Astrocyte (in vitro differentiated cells and primary cell): Measurements from ENCODE around the gene TAGAP. TPM values are rescaled to one million over a fixed set of nuclear protein-coding genes. Genes with fewer than 3 reads are reported as not detected.
"Not testable (repeated sequence)": the region's sequence is repeated elsewhere in the genome, so short reads cannot be mapped to it uniquely, and the experiment has no call there.

Experiments
- DNase-seq: peaks from one replicate; pipeline ENCODE4 v3.0.0-alpha.2; 2010; ENCODE audit warnings: low read depth
- FAIRE-seq: peaks from 2 replicates; lab custom pipeline; 2011; peaks lifted over from hg19 to GRCh38; lab: Jason Lieb, UNC
- H2AFZ ChIP-seq: 2 replicates; pipeline ENCODE4 v1.6.0; 2012; ENCODE audit warnings: low read depth, low read length, inconsistent platforms
- H3K27ac ChIP-seq: 2 replicates; pipeline ENCODE4 v1.5.1; 2011; ENCODE audit warnings: low read depth, low read length, inconsistent platforms
- H3K27me3 ChIP-seq: 2 replicates; pipeline ENCODE4 v1.6.0; 2011; ENCODE audit warnings: low read length, inconsistent platforms; ENCODE audit not compliant: insufficient read depth
- H3K36me3 ChIP-seq: 2 replicates; pipeline ENCODE4 v1.5.1; 2011; ENCODE audit warnings: low read length, inconsistent platforms; ENCODE audit not compliant: insufficient read depth
- H3K4me1 ChIP-seq: 2 replicates; pipeline ENCODE4 v1.5.1; 2011; ENCODE audit warnings: low read length, inconsistent platforms; ENCODE audit not compliant: insufficient read depth
- H3K4me2 ChIP-seq: 2 replicates; pipeline ENCODE4 v1.6.0; 2012; ENCODE audit warnings: low read length, inconsistent platforms
- H3K4me3 ChIP-seq: 2 replicates; pipeline ENCODE4 v1.5.1; 2011; ENCODE audit warnings: low read depth, mild to moderate bottlenecking, low read length, inconsistent platforms; ENCODE audit not compliant: insufficient read depth
- H3K79me2 ChIP-seq: 2 replicates; pipeline ENCODE4 v1.6.0; 2012; ENCODE audit warnings: mild to moderate bottlenecking, low read length, inconsistent platforms; ENCODE audit not compliant: insufficient read depth
- H3K9ac ChIP-seq: 2 replicates; pipeline ENCODE4 v1.6.0; 2012; ENCODE audit warnings: mild to moderate bottlenecking, low read length, inconsistent platforms
- H3K9me3 ChIP-seq: 2 replicates; pipeline ENCODE4 v1.5.1; 2012; ENCODE audit warnings: low read depth, mild to moderate bottlenecking, low read length, inconsistent platforms; ENCODE audit not compliant: insufficient read depth
- H4K20me1 ChIP-seq: 2 replicates; pipeline ENCODE4 v1.6.0; 2012; ENCODE audit warnings: low read length, inconsistent platforms; ENCODE audit not compliant: insufficient read depth
- H3K27ac Mint-ChIP-seq: one replicate; pipeline ENCODE4 v1.8.0; 2021; ENCODE audit warnings: mild to moderate bottlenecking, mixed read lengths; ENCODE audit not compliant: unreplicated experiment
- H3K27me3 Mint-ChIP-seq: one replicate; pipeline ENCODE4 v1.8.0; 2021; ENCODE audit warnings: low read depth, mixed read lengths; ENCODE audit not compliant: unreplicated experiment
- H3K36me3 Mint-ChIP-seq: one replicate; pipeline ENCODE4 v1.8.0; 2021; ENCODE audit warnings: low read depth, mixed read lengths; ENCODE audit not compliant: unreplicated experiment
- H3K4me1 Mint-ChIP-seq: one replicate; pipeline ENCODE4 v1.8.0; 2021; ENCODE audit warnings: low read depth, mixed read lengths; ENCODE audit not compliant: unreplicated experiment
- H3K4me3 Mint-ChIP-seq: one replicate; pipeline ENCODE4 v1.8.0; 2021; ENCODE audit warnings: mild to moderate bottlenecking, moderate library complexity, mixed read lengths; ENCODE audit not compliant: unreplicated experiment
- H3K9me3 Mint-ChIP-seq: one replicate; pipeline ENCODE4 v1.8.0; 2021; ENCODE audit warnings: mild to moderate bottlenecking, mixed read lengths; ENCODE audit not compliant: unreplicated experiment
- CTCF ChIP-seq: IDR thresholded peaks from 2 replicates; pipeline ENCODE4 v1.5.1; 2011; ENCODE audit warnings: low read depth, mild to moderate bottlenecking, inconsistent platforms, low read length, moderate library complexity; ENCODE audit not compliant: insufficient read depth
- EZH2 ChIP-seq: IDR thresholded peaks from 2 replicates; pipeline ENCODE4 v1.6.1; 2012; ENCODE audit warnings: mild to moderate bottlenecking, low read length, inconsistent platforms; ENCODE audit not compliant: insufficient read depth
- total RNA-seq: library from RNA; stranded (reverse); gene quantifications from 2 replicates; pipeline ENCODE4 v1.2.1, GENCODE V29; 2021

The TAGAP gene
- total RNA-seq, 1 donor from 2014 or later, result 0.11 TPM

GRCh38 chr6:159014406-159014805, 30.4 kb downstream of the TAGAP start:
- H3K4me1 Mint-ChIP-seq, result peaks cover 10% of the 10 kb centered on the region
- FAIRE-seq, result no peak
- H3K4me3 ChIP-seq, result no peak overlapping the region
- no peaks in the 10 kb centered on the region for H3K36me3 Mint-ChIP-seq
- H3K9me3 ChIP-seq, result no peaks in the 10 kb centered on the region
- no peak overlapping the region for H3K27ac ChIP-seq
- H3K79me2 ChIP-seq, result no peaks in the 10 kb centered on the region
- no peak overlapping the region for H3K27ac Mint-ChIP-seq
- no peak overlapping the region for H3K4me3 Mint-ChIP-seq
- no peak overlapping the region for H3K4me2 ChIP-seq
- H4K20me1 ChIP-seq, result no peaks in the 10 kb centered on the region
- no peaks in the 10 kb centered on the region for H3K9me3 Mint-ChIP-seq
- no peak for DNase-seq
- H2AFZ ChIP-seq, result no peak overlapping the region
- H3K9ac ChIP-seq, result no peak overlapping the region
- H3K4me1 ChIP-seq, result no peaks in the 10 kb centered on the region
- H3K27me3 Mint-ChIP-seq, result peaks cover 3% of the 10 kb centered on the region
- H3K36me3 ChIP-seq, result no peaks in the 10 kb centered on the region
- TF ChIP-seq EZH2 (no peak), CTCF (no peak)
- H3K27me3 ChIP-seq, result no peaks in the 10 kb centered on the region

- H3K79me2 ChIP-seq, result no peaks in the 10 kb centered on the region
- H3K36me3 ChIP-seq, result no peaks in the 10 kb centered on the region
- H3K9ac ChIP-seq, result no peak overlapping the region
- no peak overlapping the region for H3K4me3 ChIP-seq
- no peak overlapping the region for H2AFZ ChIP-seq
- Mint-ChIP-seq H3K9me3 (no peaks in the 10 kb centered on the region), H3K4me1 (peaks cover 10% of the 10 kb centered on the region), H3K27me3 (no peaks in the 10 kb centered on the region), H3K4me3 (no peak overlapping the region), H3K27ac (no peak overlapping the region), H3K36me3 (no peaks in the 10 kb centered on the region)
- TF ChIP-seq EZH2, result no peak
- no peak for TF ChIP-seq CTCF
- no peaks in the 10 kb centered on the region for H3K27me3 ChIP-seq
- no peaks in the 10 kb centered on the region for H4K20me1 ChIP-seq
- peak; percentile 89 for DNase-seq
- H3K9me3 ChIP-seq, result no peaks in the 10 kb centered on the region
- no peaks in the 10 kb centered on the region for H3K4me1 ChIP-seq
- H3K27ac ChIP-seq, result no peak overlapping the region
- FAIRE-seq, result no peak
- H3K4me2 ChIP-seq, result no peak overlapping the region
Observed at GRCh38 chr6:159013229-159013628, 31.6 kb downstream of the TAGAP start.

GRCh38 chr6:159012201-159012600, 32.6 kb downstream of the TAGAP start:
- no peaks in the 10 kb centered on the region for H3K36me3 ChIP-seq
- no peaks in the 10 kb centered on the region for H3K27me3 ChIP-seq
- no peak for FAIRE-seq
- Mint-ChIP-seq H3K9me3 (no peaks in the 10 kb centered on the region), H3K27ac (no peak overlapping the region), H3K4me1 (peaks cover 10% of the 10 kb centered on the region), H3K4me3 (no peak overlapping the region), H3K36me3 (no peaks in the 10 kb centered on the region), H3K27me3 (no peaks in the 10 kb centered on the region)
- H3K4me3 ChIP-seq, result no peak overlapping the region
- no peaks in the 10 kb centered on the region for H3K4me1 ChIP-seq
- no peaks in the 10 kb centered on the region for H3K79me2 ChIP-seq
- H3K4me2 ChIP-seq, result no peak overlapping the region
- H3K9me3 ChIP-seq, result no peaks in the 10 kb centered on the region
- peak; percentile 81 for DNase-seq
- no peak overlapping the region for H3K27ac ChIP-seq
- no peak overlapping the region for H2AFZ ChIP-seq
- TF ChIP-seq EZH2, result no peak
- H4K20me1 ChIP-seq, result no peaks in the 10 kb centered on the region
- no peak overlapping the region for H3K9ac ChIP-seq

GRCh38 chr6:159010037-159010612, 34.7 kb downstream of the TAGAP start:
- peak; percentile 13 for DNase-seq

More at GRCh38 chr6:159010037-159010612, 34.7 kb downstream of the TAGAP start:
- H3K4me3 ChIP-seq, H3K4me2 ChIP-seq, H3K27ac Mint-ChIP-seq, H3K9ac ChIP-seq, H4K20me1 ChIP-seq, H2AFZ ChIP-seq, FAIRE-seq, H3K27ac ChIP-seq, H3K36me3 ChIP-seq, H3K9me3 ChIP-seq, H3K4me1 ChIP-seq, H3K27me3 ChIP-seq, H3K9me3 Mint-ChIP-seq, H3K4me3 Mint-ChIP-seq, H3K79me2 ChIP-seq, H3K27me3 Mint-ChIP-seq, H3K36me3 Mint-ChIP-seq: not testable (repeated sequence)
- peaks cover 10% of the 10 kb centered on the region for H3K4me1 Mint-ChIP-seq
